NCI-H1417 treated with DMSO at 0.1 percent for 48 hours (cell line): ENCODE measurements around the gene IL20RB.

ENCODE experiments used
- DNase-seq: peaks from one replicate; lab custom pipeline; 2025; lab: John Stamatoyannopoulos, UW

IL20RB gene, protein sequence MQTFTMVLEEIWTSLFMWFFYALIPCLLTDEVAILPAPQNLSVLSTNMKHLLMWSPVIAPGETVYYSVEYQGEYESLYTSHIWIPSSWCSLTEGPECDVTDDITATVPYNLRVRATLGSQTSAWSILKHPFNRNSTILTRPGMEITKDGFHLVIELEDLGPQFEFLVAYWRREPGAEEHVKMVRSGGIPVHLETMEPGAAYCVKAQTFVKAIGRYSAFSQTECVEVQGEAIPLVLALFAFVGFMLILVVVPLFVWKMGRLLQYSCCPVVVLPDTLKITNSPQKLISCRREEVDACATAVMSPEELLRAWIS

DNA sequence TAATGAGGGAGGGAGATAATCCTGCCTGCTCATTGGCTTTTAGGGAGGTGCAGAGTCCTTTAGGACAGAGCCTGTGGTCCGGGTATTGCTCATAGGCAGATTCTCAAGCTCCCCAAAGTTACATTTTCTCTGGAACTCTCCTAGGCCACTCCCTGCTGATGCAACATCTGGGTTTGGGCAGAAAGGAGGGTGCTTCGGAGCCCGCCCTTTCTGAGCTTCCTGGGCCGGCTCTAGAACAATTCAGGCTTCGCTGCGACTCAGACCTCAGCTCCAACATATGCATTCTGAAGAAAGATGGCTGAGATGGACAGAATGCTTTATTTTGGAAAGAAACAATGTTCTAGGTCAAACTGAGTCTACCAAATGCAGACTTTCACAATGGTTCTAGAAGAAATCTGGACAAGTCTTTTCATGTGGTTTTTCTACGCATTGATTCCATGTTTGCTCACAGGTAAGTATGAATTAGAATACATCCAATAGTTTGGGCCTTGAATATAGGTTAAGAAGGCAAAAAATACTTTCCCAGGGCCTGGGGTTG is at the start of gene IL20RB:
Gene IL20RB, plus strand, starts transcription at position 233 of the 538 bp plus-strand sequence. Its CDS starts 131 bp downstream, at position 364.
- no peak for DNase-seq

DNA sequence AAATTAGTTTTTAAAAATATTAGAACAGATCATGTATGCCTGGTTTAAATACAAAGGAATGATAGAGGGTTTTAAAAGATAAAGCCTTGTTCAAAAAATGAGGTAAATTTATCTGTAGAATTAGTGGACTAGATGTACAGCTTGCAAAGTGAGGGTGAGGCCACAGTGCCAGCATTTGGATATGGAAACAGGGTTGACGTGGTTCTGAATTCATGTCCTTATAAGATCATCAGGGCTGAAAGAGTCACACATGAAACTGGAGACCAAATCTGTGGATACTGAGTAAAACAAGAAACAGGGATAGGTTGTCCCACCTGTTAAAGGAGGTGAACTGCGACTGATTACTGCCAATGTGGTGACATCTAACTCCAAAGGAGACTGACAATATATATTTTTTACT is 49.5 kb upstream of the IL20RB start:
- no peak for DNase-seq

DNA sequence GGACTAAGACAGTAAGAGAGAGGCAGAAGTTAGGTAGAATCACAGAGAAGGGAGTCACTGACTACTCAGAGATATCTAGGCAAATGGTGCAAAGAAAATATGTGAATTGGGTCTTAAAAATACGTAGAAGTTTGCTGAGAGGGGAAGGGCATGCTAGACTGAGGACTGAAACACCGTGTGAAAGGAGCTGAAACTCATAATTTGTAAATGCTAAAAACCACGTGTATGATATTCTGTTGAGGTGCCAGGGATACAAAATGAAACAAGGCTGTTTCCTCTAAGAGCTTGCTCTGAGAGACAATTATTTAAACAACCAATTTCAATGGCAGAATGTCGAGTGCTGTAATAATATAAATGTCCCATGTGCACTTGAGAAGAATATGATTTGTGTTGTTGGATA is 48.6 kb upstream of the IL20RB start:
- DNase-seq: no peak

DNA sequence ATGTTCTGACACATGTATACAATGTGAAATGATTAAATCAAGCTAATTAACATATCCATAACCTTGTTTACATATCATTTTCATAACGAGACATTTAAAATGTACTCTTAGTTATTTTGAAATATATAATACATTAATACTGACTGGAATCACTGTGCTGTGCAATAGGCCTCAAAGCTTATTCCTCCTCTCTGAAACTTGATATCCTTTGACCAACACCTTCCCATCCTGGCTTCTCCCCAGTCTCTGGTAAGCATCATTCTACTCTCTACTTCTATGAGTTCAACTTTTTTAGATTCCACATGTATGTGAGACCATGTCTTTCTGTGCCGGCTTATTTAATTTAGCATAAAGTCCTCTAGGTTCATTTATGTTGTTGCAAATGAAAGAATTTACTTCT is 47.1 kb upstream of the IL20RB start:
- DNase-seq: no peak

DNA sequence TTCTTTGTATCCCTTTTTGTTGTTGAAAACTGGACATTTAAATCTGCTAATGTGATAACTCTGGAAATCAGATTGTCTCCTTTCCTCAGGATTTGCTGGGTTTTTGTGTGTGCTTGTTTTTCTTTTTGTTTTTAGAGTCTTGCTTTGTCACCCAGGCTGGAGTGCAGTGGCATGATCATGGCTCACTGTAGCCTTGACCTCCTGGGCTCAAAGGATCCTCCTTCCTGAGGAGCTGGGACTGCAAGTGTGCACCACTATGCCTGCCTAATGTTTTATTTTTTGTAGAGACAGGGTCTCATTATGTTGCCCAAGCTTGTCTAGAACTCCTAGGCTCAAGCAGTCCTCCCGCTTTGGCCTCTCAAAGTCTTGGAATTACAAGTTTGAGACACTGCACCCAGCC is 44.6 kb upstream of the IL20RB start:
- DNase-seq: no peak

DNA sequence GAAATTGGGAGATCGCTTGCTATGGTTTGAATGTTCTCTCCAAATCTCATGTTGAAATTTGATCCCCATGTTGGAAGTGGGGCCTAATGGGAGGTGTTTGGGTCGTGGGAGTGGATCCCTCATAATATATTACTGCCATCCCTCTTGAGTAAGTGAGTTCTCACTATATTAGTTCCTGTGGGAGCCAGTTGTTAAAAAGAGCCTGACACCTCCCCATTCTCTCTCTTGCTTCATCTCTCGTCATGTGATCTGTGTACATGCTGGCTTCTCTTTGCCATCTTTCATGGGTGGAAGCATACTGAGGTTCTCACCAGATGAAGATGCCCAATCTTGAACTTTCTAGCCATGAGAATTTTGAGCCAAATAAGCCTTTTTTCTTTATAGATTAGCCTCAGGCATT is 43.0 kb upstream of the IL20RB start:
- no peak for DNase-seq

DNA sequence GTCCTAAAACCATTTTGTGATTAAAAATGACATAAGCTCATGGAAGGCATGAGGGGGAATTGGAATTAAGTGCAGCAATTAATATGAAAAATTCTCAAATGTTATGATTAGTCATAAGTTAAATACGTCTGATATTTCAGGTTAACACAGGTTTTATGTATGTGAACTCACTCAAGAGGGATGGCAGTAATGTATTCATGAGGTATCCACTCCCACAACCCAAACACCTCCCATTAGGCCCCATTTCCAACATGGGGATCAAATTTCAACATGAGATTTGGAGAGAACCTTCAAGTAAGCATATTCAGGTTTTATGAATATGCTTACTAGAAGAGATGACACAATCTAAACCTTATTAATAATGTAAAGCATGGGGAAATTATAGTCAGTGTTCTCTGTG is 41.6 kb upstream of the IL20RB start:
- DNase-seq: no peak

DNA sequence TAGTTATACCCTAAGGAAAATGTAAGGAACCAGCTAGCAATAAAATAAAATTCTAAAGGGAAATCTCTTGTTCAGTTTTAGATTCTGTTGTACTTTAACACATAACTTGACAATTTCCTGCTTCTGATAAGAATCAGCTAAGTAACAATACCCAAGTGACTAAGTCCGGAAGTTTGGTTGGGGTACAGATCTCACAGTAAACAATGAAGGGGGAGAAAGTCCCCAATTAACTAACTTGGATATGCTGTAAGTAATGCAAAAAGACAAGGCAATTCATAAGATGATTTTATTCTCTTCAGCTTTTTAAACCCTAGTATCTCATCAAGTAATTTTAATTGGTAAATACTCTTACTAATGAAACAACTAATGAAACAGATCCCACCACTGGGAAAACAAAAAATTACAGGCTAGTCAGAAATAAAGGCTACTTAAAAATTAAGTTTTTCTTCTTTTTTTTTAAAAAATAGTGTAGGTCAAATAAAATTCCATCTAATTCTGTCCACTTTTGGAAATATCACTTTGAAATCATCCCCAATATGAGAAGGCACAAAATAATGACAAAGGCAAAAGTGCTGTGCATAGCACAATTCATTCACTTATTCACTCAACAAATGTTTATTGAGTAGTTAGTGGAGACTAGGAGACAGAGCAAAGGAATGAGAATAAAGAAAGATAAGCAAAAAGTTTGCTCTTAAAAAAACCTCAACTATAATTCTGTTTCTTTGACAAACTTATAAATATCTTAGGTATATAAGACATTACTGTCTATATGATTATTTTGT is 37.8 kb upstream of the IL20RB start:
- no peak for DNase-seq

DNA sequence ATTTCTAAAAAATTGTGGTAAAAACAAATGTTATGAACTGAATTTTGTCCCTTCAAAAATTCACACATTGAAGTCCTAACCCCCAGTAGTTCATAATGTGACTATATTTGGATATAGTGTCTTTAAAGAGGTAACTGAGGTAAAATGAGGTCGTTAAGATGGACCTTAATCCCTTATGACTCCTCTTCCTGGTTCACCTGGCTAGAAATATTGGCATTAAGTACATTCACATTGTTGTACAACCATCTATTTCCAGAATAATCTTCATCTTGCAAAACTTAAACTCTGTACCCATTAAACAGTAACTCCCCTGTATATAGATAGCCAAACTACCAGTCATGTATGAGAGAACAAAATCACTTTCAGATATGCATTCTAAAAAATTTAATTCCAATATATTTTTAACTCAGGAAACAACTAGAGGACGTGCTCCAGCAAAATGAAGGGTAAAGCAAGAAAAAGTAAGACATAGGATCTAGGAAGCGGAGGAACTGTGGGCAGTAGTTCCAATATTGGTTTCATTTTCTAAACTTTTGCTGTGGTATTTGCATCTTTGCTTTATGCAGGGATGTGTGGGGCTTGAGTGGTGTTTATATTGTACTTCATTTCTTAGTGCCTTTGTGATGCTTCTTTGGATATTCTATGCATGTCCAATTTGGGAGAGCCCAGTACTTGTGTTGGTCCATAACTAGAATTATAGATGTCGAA is 36.7 kb upstream of the IL20RB start:
- no peak for DNase-seq

DNA sequence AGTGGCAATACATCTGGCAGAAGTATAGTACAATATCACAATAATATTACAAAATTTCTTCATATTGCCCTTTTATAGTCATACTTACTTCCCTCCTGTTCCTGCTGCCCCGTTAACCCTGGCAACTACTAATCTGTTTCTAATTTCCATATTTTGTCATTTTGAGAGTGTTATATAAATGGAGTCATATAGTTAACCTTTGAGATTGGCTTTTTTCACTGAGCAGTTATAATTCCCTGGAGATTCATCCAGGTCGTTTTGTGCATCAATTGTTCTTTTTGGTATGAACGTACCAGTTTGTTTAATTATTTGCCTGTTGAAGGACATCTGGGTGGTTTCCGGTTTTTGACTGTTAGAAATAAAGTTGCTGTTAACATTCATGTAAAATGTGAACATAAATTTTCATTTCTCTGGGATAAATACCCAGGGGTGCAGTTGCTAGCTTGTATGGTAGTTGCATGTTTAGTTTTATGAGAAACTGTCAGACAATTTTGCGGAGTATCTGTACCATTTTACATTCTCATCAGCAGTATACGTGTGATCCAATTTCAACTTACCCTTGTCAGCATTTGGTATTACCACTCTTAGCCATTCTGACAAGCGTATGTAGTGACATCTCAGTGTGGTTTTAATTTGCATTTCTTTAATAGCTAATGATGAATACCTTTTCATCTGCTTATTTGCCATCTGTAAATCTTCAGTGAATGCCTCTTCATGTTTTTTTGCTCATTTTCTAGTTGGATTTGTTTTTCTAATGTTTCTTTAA is 32.2 kb upstream of the IL20RB start:
- DNase-seq: no peak

DNA sequence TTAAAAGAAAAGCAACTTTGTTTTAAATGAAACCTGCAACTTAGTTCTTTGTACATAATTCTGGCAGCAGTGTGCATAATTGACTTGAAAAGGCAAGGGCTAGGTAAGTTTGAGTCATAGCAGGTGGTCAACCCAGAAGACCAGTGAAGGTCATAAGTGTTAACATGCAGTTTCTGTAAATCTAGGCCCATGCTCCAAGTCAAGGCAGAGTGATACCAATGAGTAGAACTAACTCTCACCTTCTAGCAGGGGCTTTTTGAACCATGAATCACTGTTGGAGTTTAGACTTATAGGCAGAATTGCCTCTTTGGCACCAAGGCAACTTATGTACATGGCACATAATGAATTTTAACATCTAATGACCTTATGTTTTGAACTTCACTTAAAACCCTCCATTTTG is 29.5 kb upstream of the IL20RB start:
- DNase-seq: no peak

DNA sequence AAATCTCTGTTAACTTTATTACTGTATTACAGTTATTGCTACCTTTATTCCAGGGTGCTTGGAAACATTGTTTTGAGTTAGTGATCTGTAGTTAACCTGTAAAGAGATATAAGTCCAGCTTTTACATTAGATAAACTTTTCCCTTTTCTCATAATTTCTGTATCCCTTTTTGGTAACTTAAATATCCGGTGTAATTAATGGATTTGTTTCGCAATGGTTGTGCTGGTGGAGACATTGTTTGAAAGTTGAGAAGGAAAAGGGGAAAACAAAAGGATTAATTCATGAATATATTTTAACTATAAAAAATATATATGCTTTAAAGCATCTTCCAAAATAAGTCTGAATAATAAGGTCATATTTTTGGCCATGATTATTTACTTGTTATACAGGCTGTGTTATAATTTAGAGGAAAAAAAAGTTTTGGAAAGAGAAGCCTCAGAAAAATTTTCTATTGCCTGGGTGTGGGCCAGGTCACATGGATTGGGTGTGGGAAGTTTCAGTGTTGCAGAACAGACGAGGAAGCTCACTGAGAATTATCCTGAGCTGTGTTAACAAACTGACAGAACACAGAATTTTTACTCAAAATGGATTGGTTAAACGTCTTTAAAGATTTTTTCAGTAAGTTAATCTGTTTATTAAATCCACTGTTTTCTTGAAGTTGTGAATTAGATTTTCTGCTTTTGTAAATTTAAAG is 27.7 kb upstream of the IL20RB start:
- DNase-seq: no peak

DNA sequence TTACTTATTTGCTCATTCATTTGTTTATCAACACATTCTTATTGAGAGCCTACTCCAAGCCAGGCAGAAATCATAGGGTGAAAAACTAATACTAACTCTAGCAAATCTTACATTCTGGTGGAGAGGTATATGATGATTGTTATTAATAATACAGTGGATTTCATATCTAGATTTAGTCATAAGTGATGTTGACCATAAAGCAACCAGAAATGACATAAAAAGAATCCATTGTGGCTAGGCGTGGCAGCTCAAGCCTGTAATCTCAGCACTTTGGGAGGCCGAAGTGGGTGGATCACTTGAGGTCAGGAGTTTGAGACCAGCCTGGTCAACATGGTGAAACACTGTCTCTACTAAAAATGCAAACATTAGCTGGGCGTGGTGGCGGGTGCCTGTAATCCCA is 26.2 kb upstream of the IL20RB start:
- no peak for DNase-seq

DNA sequence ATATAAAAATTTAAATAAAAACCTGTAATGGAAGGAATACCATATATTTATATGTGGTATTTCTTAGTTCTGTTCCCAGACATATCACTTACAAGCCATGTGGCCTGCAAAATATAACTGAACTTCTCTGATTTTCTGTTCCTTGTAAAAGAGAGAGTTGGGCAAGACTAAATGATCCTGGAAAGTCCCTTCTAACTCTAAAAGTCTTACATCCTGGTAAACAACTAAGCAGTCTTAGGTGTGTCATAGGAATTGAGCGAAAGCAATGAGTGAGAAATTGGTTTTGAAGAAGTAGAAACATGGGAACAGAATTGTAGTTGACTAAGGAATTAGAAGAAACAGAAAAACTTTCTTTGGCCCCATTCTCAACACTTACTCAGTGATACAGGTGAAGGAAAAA is 25.3 kb upstream of the IL20RB start:
- no peak for DNase-seq

DNA sequence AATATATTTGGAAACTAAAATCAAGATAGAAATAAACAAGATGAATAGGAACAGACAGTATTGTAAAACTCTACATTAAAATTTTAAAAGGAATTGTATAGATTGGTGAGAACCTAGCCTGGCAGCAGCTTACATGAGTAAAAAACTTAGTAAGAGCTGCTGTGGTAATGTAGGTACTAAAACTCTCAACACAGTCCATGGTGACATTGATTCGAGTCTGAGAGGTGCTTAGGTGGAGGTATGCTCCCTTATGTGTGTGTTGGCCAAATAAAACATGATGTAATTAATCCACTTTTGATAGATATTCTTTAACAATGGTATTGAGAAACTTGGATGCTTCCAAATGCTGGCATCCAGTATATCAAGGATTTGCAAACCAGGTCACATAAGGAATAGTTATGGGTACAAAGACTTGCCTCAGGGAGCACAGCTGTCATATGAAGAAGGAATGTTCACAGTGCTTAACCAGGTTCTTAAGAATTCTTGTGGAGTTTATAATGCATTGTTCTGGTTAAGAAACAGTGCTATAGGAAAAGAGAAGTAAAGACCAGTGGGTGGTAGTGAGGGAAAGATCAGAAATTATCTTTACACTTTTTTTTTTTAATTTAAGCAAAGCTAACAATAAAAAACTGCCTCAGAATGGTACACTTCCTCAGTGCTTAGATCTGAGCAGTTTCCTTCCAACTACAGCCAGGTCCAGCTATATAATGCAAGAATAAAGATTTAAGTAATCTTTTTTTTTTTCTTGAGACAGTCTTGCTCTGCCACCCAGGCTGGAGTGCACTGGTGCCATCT is 24.6 kb upstream of the IL20RB start:
- DNase-seq: no peak

DNA sequence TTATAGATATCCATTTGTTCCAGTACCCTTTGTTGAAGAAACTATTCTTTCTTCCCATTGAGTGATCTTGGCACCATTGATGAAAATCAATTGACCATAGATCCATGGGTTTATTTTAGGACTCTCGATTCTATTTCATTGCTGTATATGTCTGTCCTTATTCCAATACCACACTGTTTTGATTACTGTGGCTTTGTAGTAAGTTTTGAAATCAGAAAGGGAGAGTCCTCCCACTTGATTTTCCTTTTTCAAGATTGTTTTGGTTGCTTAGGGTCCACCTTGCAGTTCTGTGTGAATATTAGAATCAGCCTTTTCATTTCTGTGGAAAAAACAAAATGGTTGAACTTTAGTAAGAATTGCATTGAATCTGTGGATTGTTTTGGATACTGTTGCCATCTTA is 20.6 kb upstream of the IL20RB start:
- DNase-seq: no peak

DNA sequence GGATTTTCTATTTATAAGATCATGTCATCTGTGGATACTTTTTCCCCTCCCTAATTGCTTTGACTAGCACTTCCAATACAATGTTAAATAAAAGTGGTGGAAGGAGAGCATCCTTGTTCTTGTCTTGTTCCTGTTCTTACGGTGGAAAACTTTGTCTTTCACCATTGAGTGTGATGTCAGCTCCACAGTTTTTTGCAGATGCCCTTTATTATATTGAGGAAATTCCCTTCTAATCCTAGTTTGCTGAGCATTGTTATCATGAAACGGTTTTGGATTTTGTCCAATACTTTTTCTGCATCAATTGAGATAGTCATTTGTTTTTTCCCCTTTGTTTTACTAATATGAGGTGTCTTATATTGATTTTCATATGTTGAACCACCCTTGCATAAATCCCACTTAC is 19.9 kb upstream of the IL20RB start:
- DNase-seq: no peak

DNA sequence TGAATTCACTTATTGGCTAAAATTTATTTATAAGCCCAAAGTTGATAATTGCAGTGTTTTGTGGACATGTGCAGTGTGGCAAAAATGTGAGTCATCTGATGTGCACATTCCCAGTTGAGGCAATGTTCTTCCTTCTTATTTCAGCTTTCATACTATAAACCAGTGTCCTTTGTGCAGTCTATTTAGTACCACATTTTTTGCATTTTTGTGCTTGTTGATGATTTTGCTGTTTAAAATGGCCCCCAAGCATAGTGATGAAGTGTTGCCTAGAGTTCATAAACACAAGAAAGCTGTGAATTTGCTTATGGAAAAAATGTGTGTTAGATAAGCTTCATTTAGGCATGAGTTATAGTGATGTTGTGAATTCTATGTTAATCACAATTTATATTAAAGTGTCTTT is 19.4 kb upstream of the IL20RB start:
- no peak for DNase-seq

DNA sequence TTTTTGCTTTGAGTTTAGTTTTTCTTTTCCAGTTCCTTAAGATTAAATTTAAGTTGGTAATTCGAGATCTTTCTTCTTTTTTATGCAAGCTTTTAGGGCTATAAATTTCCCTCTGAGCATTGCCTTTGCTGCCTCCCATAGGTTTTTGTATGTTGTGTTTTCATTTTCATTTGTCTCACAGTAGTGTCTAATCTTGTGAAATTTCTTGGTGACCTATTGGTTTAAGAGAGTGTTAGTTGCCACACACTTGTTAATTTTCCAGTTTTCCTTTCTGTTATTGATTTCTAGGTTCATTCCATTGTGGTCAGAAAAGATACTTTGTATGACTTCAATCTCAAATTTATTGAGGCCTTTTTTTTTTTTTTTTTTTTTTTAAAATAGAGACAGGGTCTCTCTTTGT is 18.3 kb upstream of the IL20RB start:
- no peak for DNase-seq

DNA sequence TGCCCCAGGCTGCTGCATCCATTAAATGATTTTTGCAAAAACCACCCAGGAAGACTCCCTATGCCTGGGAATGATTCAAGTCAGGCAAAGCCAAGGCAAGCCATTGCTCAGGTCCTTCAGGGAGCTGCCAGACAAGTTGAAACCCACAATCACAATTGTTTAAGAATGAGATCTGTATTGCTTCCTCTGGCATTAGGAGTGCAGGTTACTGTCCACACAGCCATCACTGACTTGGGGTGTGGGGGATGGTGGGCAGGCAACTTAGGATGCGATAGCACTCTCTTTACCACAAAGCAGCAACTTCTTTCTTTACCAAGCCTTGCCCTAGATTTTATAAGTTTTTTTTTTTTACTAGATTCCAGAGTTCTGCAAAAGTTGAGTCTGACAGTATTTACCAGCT is 15.0 kb upstream of the IL20RB start:
- DNase-seq: no peak

DNA sequence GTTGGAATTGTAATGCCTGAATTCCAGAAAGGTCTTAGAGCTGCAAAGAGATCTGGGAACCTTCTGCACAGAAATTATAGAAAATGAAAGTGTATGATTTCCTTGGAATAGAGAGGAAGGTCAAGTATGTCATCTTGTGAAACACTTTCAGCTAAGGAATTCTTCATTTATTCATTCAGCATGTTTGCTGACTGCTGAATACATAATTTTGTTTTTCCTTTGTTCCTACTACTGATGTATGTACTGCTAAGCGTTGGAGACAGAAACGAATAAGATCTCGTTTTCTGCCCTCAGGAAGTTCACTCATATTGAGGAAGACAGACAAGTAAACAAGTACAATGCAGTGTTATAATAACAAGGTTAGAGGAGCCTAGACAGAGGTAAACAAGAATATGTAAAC is 14.3 kb upstream of the IL20RB start:
- DNase-seq: no peak
